ENCODE results near the gene FOXE3.

Gene FOXE3

GRCh38 chr1:47434051-47434842, 18.2 kb downstream of the FOXE3 start:
- 9% methylated on average over 47 of the region's 51 CpGs for WGBS (ENCODE audit: insufficient coverage)
- POLR2A ChIA-PET = no interaction called here
- Histone ChIP-seq H3K36me3 (ENCODE audit: control insufficient read depth in 4 of 4, insufficient read depth in 4 of 4, low read length in 3 of 4) (no peaks in the 10 kb centered on the region), H3K9me3 (ENCODE audit: control extremely low read depth in 1 of 5, control insufficient read depth in 4 of 5, insufficient read depth in 2 of 5, low read depth in 1 of 5, low read length in 4 of 5) (no peaks in the 10 kb centered on the region), H3K4me3 (ENCODE audit: control insufficient read depth in 1 of 7, extremely low read depth in 1 of 7, insufficient read depth in 4 of 7, low read depth in 2 of 7, low read length in 6 of 7) (peak overlapping the region in 4 of 7 experiments; percentile 40 to 68 (median 50)), H3K4me1 (ENCODE audit: control extremely low read depth in 1 of 4, control insufficient read depth in 4 of 4, insufficient read depth in 4 of 4, low read length in 3 of 4) (peaks cover 6 to 59% (median 46%) of the 10 kb centered on the region in 4 experiments), H3K27me3 (replicated peaks in 2 of 5; ENCODE audit: control insufficient read depth in 4 of 5, insufficient read depth in 5 of 5, low read length in 4 of 5) (peaks cover 15 to 84% (median 45%) of the 10 kb centered on the region in 5 experiments), H3K27ac (ENCODE audit: insufficient read depth in 1 of 2, low read depth in 1 of 2, low read length in 2 of 2, poor library complexity in 1 of 2, severe bottlenecking in 2 of 2) (no peak overlapping the region)
- CTCF ChIA-PET = interaction anchor here (0.5 to 10.5 kb wide), 11 partner anchors 10 to 758 kb away, joined by 3 to 129 read pairs (median 6); no protein-coding TSS in a partner anchor
- DNase-seq = peak in 1 of 3 donors; percentile 50

GRCh38 chr1:47435506-47436303, 19.6 kb downstream of the FOXE3 start:
- ChIA-PET POLR2A (no interaction called here), CTCF (interaction anchor here (0.6 to 10.5 kb wide), 22 partner anchors 9 to 674 kb away, joined by 3 to 129 read pairs (median 4); no protein-coding TSS in a partner anchor)
- H3K36me3 ChIP-seq (ENCODE audit: control insufficient read depth in 4 of 4, insufficient read depth in 4 of 4, low read length in 3 of 4) = no peaks in the 10 kb centered on the region
- no peaks in the 10 kb centered on the region for H3K9me3 ChIP-seq (ENCODE audit: control extremely low read depth in 1 of 5, control insufficient read depth in 4 of 5, insufficient read depth in 2 of 5, low read depth in 1 of 5, low read length in 4 of 5)
- no peak overlapping the region for H3K27ac ChIP-seq (ENCODE audit: insufficient read depth in 1 of 2, low read depth in 1 of 2, low read length in 2 of 2, poor library complexity in 1 of 2, severe bottlenecking in 2 of 2)
- peak in 1 of 3 donors; percentile 42 for DNase-seq
- peaks cover 15 to 90% (median 56%) of the 10 kb centered on the region in 5 experiments for H3K27me3 ChIP-seq (replicated peaks in 2 of 5; ENCODE audit: control insufficient read depth in 4 of 5, insufficient read depth in 5 of 5, low read length in 4 of 5)
- 89% methylated on average over 3 of the region's 6 CpGs for WGBS (ENCODE audit: insufficient coverage)
- no peak overlapping the region for H3K4me3 ChIP-seq (ENCODE audit: control insufficient read depth in 1 of 7, extremely low read depth in 1 of 7, insufficient read depth in 4 of 7, low read depth in 2 of 7, low read length in 6 of 7)
- H3K4me1 ChIP-seq (ENCODE audit: control extremely low read depth in 1 of 4, control insufficient read depth in 4 of 4, insufficient read depth in 4 of 4, low read length in 3 of 4) = peaks cover 6 to 63% (median 49%) of the 10 kb centered on the region in 4 experiments

GRCh38 chr1:47436304-47436978, 20.4 kb downstream of the FOXE3 start:
- H3K36me3 ChIP-seq (ENCODE audit: control insufficient read depth in 4 of 4, insufficient read depth in 4 of 4, low read length in 3 of 4) = no peaks in the 10 kb centered on the region
- peak overlapping the region; percentile 40 to 78 (median 70) for H3K4me3 ChIP-seq (ENCODE audit: control insufficient read depth in 1 of 7, extremely low read depth in 1 of 7, insufficient read depth in 4 of 7, low read depth in 2 of 7, low read length in 6 of 7)
- peaks cover 6 to 60% (median 46%) of the 10 kb centered on the region in 4 experiments for H3K4me1 ChIP-seq (ENCODE audit: control extremely low read depth in 1 of 4, control insufficient read depth in 4 of 4, insufficient read depth in 4 of 4, low read length in 3 of 4)
- ChIA-PET POLR2A (interaction anchor here (0.5 kb wide), 1 partner anchor 275 kb away, joined by 3 read pairs; no protein-coding TSS in a partner anchor), CTCF (interaction anchor here (0.9 to 10.5 kb wide), 16 partner anchors 12 to 673 kb away, joined by 3 to 129 read pairs (median 8); no protein-coding TSS in a partner anchor)
- H3K27ac ChIP-seq (ENCODE audit: insufficient read depth in 1 of 2, low read depth in 1 of 2, low read length in 2 of 2, poor library complexity in 1 of 2, severe bottlenecking in 2 of 2) = peak overlapping the region in 1 of 2 experiments; percentile 34
- no peaks in the 10 kb centered on the region for H3K9me3 ChIP-seq (ENCODE audit: control extremely low read depth in 1 of 5, control insufficient read depth in 4 of 5, insufficient read depth in 2 of 5, low read depth in 1 of 5, low read length in 4 of 5)
- DNase-seq = peak; percentile 64 to 77 (median 76)
- WGBS (ENCODE audit: insufficient coverage) = 8% methylated on average over 12 of the region's 23 CpGs
- H3K27me3 ChIP-seq (replicated peaks in 2 of 5; ENCODE audit: control insufficient read depth in 4 of 5, insufficient read depth in 5 of 5, low read length in 4 of 5) = peaks cover 17 to 91% (median 57%) of the 10 kb centered on the region in 5 experiments

- ChIA-PET POLR2A (interaction anchor here (0.5 kb wide), 1 partner anchor 275 kb away, joined by 3 read pairs; no protein-coding TSS in a partner anchor), CTCF (interaction anchor here (0.6 to 10.5 kb wide), 29 partner anchors 8 to 672 kb away, joined by 3 to 129 read pairs (median 3); no protein-coding TSS in a partner anchor)
- Histone ChIP-seq H3K27ac (ENCODE audit: insufficient read depth in 1 of 2, low read depth in 1 of 2, low read length in 2 of 2, poor library complexity in 1 of 2, severe bottlenecking in 2 of 2) (peak overlapping the region in 1 of 2 experiments; percentile 34), H3K4me3 (ENCODE audit: control insufficient read depth in 1 of 7, extremely low read depth in 1 of 7, insufficient read depth in 4 of 7, low read depth in 2 of 7, low read length in 6 of 7) (peak overlapping the region; percentile 40 to 78 (median 70)), H3K4me1 (ENCODE audit: control extremely low read depth in 1 of 4, control insufficient read depth in 4 of 4, insufficient read depth in 4 of 4, low read length in 3 of 4) (peaks cover 4 to 54% (median 41%) of the 10 kb centered on the region in 4 experiments), H3K36me3 (ENCODE audit: control insufficient read depth in 4 of 4, insufficient read depth in 4 of 4, low read length in 3 of 4) (no peaks in the 10 kb centered on the region), H3K27me3 (replicated peaks in 2 of 5; ENCODE audit: control insufficient read depth in 4 of 5, insufficient read depth in 5 of 5, low read length in 4 of 5) (peaks cover 14 to 91% (median 57%) of the 10 kb centered on the region in 5 experiments), H3K9me3 (ENCODE audit: control extremely low read depth in 1 of 5, control insufficient read depth in 4 of 5, insufficient read depth in 2 of 5, low read depth in 1 of 5, low read length in 4 of 5) (no peaks in the 10 kb centered on the region)
- peak in 1 of 3 donors; percentile 33 for DNase-seq
- 0% methylated on average over 20 of the region's 46 CpGs for WGBS (ENCODE audit: insufficient coverage)
Measured at GRCh38 chr1:47436979-47437446, 20.9 kb downstream of the FOXE3 start.

- Histone ChIP-seq H3K27ac (ENCODE audit: insufficient read depth in 1 of 2, low read depth in 1 of 2, low read length in 2 of 2, poor library complexity in 1 of 2, severe bottlenecking in 2 of 2) (peak within 1 kb of the TSS in 1 of 2 experiments; percentile 34), H3K36me3 (ENCODE audit: control insufficient read depth in 4 of 4, insufficient read depth in 4 of 4, low read length in 3 of 4) (no peaks in the 10 kb centered on the region), H3K27me3 (replicated peaks in 2 of 5; ENCODE audit: control insufficient read depth in 4 of 5, insufficient read depth in 5 of 5, low read length in 4 of 5) (peaks cover 11 to 91% (median 61%) of the 10 kb centered on the region in 5 experiments), H3K9me3 (ENCODE audit: control extremely low read depth in 1 of 5, control insufficient read depth in 4 of 5, insufficient read depth in 2 of 5, low read depth in 1 of 5, low read length in 4 of 5) (no peaks in the 10 kb centered on the region), H3K4me3 (ENCODE audit: control insufficient read depth in 1 of 7, extremely low read depth in 1 of 7, insufficient read depth in 4 of 7, low read depth in 2 of 7, low read length in 6 of 7) (peak within 1 kb of the TSS; percentile 40 to 78 (median 70)), H3K4me1 (ENCODE audit: control extremely low read depth in 1 of 4, control insufficient read depth in 4 of 4, insufficient read depth in 4 of 4, low read length in 3 of 4) (peaks cover 0 to 49% (median 35%) of the 10 kb centered on the region in 4 experiments)
- ChIA-PET POLR2A (no interaction called here), CTCF (interaction anchor here (0.6 to 10.5 kb wide), 22 partner anchors 8 to 300 kb away, joined by 3 to 129 read pairs (median 3); no protein-coding TSS in a partner anchor)
- WGBS (ENCODE audit: insufficient coverage) = 0% methylated on average over 58 of the region's 80 CpGs
- peak; percentile 83 to 91 (median 88) for DNase-seq
Measured at GRCh38 chr1:47437447-47438164, 21.5 kb downstream of the FOXE3 start, which contains the start of gene FOXD2. FOXD2 (plus strand) TSS chr1:47438044; CDS start chr1:47438136, 92 bp downstream.
